ENCODE results near the gene RAB5B.
A peak's percentile ranks its signal among the peaks of the same experiment; 100 is the strongest.
"Not testable (repeated sequence)": the region's sequence is repeated elsewhere in the genome, so short reads cannot be mapped to it uniquely, and the experiment has no call there.

The RAB5B gene

GRCh38 chr12:56013482-56013881 is 39.6 kb downstream of the RAB5B start:
- DNase-seq = peak in 3 of 51 donors; percentile 2 to 6 (median 6)

- DNase-seq = no peak
Observed at GRCh38 chr12:56014205-56014604, 40.3 kb downstream of the RAB5B start.

- no peak for DNase-seq
Observed at GRCh38 chr12:56017181-56017580, 43.3 kb downstream of the RAB5B start.

- no peak for DNase-seq
Observed at GRCh38 chr12:56018356-56018755, 44.5 kb downstream of the RAB5B start.

- DNase-seq = peak in 29 of 51 donors; percentile 9 to 60 (median 24)
Observed at GRCh38 chr12:56020423-56021184, 46.7 kb downstream of the RAB5B start, which contains the start of gene IKZF4. IKZF4 (plus strand) TSS chr12:56021043; CDS start chr12:56021494, 451 bp downstream.

GRCh38 chr12:56021889-56022497 is 48.1 kb downstream of the RAB5B start:
- DNase-seq = peak in 4 of 51 donors; percentile 12 to 39 (median 16)

GRCh38 chr12:56028511-56029165 is 54.8 kb downstream of the RAB5B start:
- no peak for DNase-seq

- DNase-seq = no peak
Observed at GRCh38 chr12:56029166-56029519, 55.3 kb downstream of the RAB5B start.

GRCh38 chr12:56029666-56030293 is 55.9 kb downstream of the RAB5B start:
- DNase-seq = peak in 13 of 51 donors; percentile 1 to 40 (median 6)

- DNase-seq = no peak
Observed at GRCh38 chr12:56031987-56032386, 58.1 kb downstream of the RAB5B start.

- DNase-seq = no peak
Observed at GRCh38 chr12:56034586-56035332, 60.9 kb downstream of the RAB5B start.

GRCh38 chr12:56037161-56037560 is 63.3 kb downstream of the RAB5B start:
- DNase-seq = no peak

- no peak for DNase-seq
Observed at GRCh38 chr12:56038022-56038655, 64.3 kb downstream of the RAB5B start.

GRCh38 chr12:56040151-56040550 is 66.3 kb downstream of the RAB5B start:
- no peak for DNase-seq

GRCh38 chr12:56040963-56041551 is 67.2 kb downstream of the RAB5B start:
- peak in 1 of 51 donors; percentile 44 for DNase-seq

GRCh38 chr12:56041552-56042429 is 67.9 kb downstream of the RAB5B start, which contains the start of gene RPS26:
RPS26 (plus strand) TSS chr12:56041918; CDS start chr12:56042167, 249 bp downstream.
- peak; percentile 51 to 99 (median 90) for DNase-seq

- DNase-seq = not testable (repeated sequence)
Observed at GRCh38 chr12:56042430-56042813, 68.5 kb downstream of the RAB5B start.

- no peak for DNase-seq
Observed at GRCh38 chr12:56042843-56043242, 69.0 kb downstream of the RAB5B start.
